T-helper 17 cell (primary cell): Measurements from ENCODE around the gene B3GALT2. TPM values are rescaled to one million over a fixed set of nuclear protein-coding genes. Genes with fewer than 3 reads are reported as not detected.

Experiments
- ATAC-seq: fragments of 150-1000 bp; cut with Tn5 transposase; 2 replicates; pipeline ENCODE4 v1.10.0; 2021; ENCODE audit warnings: mild to moderate bottlenecking, moderate library complexity
- DNase-seq, 3 donors: peaks; one replicate each; pipeline versions ENCODE4 v3.0.0 to v3.0.0-alpha.2; 2020 to 2021
- H3K9me3 ChIP-seq: one replicate; pipeline ENCODE4 v1.7.0; 2013; ENCODE audit warnings: low read length, mild to moderate bottlenecking; ENCODE audit not compliant: control insufficient read depth, poor library complexity, severe bottlenecking
- H3K27ac Mint-ChIP-seq: one replicate; pipeline ENCODE4 v1.8.0; 2022; ENCODE audit warnings: mild to moderate bottlenecking, moderate library complexity, mixed read lengths
- H3K27me3 Mint-ChIP-seq: one replicate; pipeline ENCODE4 v1.8.0; 2022; ENCODE audit warnings: mixed read lengths
- H3K36me3 Mint-ChIP-seq: one replicate; pipeline ENCODE4 v1.8.0; 2022; ENCODE audit warnings: low read depth, mixed read lengths
- H3K4me1 Mint-ChIP-seq: one replicate; pipeline ENCODE4 v1.8.0; 2022; ENCODE audit warnings: mild to moderate bottlenecking, mixed read lengths
- H3K4me3 Mint-ChIP-seq: one replicate; pipeline ENCODE4 v1.8.0; 2022; ENCODE audit warnings: mild to moderate bottlenecking, moderate library complexity, mixed read lengths
- total RNA-seq, 4 donors: library from RNA in 2 of 4; stranded (reverse) in 2 of 4; gene quantifications; one replicate each; pipeline ENCODE4 v1.2.3 and lab custom pipeline; 2022 to 2026

B3GALT2 gene
- total RNA-seq, 2 donors from 2014 or later, result 3.3 to 6.0 TPM

- H3K27me3 Mint-ChIP-seq, result no peaks in the 10 kb centered on the region
- DNase-seq, result no peak
- peaks cover 10% of the 10 kb centered on the region for H3K4me1 Mint-ChIP-seq
- peaks cover 5% of the 10 kb centered on the region for H3K36me3 Mint-ChIP-seq
- H3K27ac Mint-ChIP-seq, result peak overlapping the region; percentile 3
- peaks cover 13% of the 10 kb centered on the region for H3K9me3 ChIP-seq
- ATAC-seq, result no peak
- no peak overlapping the region for H3K4me3 Mint-ChIP-seq
These were observed 10.3 kb downstream of the B3GALT2 start for GRCh38 chr1:193176113-193176512.

DNA sequence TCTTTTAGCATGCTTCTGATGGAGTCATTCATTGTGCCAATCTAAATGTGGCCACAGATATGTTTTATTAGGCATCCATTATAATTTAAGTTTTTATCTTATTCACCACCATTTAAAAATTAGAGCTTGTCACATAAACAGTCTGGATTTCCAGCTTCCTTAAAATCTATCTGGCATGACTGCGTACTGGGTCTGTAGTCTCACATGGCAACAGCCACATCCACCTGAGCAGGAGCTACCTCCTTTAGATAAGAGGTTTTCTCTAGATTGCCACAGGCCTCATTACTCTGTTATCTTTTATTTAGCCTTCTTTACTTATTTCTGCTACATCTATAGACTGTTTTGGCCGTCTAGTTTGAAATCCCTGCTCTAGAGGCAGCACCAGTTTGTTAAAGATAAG is 29.1 kb downstream of the B3GALT2 start:
- Mint-ChIP-seq H3K36me3 (peaks cover 13% of the 10 kb centered on the region), H3K4me3 (no peak overlapping the region), H3K27ac (peak overlapping the region; percentile 61), H3K4me1 (peaks cover 17% of the 10 kb centered on the region), H3K27me3 (no peaks in the 10 kb centered on the region)
- ATAC-seq, result no peak
- no peaks in the 10 kb centered on the region for H3K9me3 ChIP-seq
- DNase-seq, result no peak

GRCh38 chr1:193156822-193157142 is 29.6 kb downstream of the B3GALT2 start:
- Mint-ChIP-seq H3K27me3 (no peaks in the 10 kb centered on the region), H3K36me3 (peaks cover 13% of the 10 kb centered on the region), H3K4me1 (peaks cover 17% of the 10 kb centered on the region), H3K27ac (peak overlapping the region; percentile 61), H3K4me3 (no peak overlapping the region)
- no peaks in the 10 kb centered on the region for H3K9me3 ChIP-seq
- DNase-seq (no peak), ATAC-seq (no peak)

GRCh38 chr1:193156117-193156821 is 30.1 kb downstream of the B3GALT2 start:
- Mint-ChIP-seq H3K27ac (peak overlapping the region; percentile 61), H3K4me1 (peaks cover 17% of the 10 kb centered on the region), H3K4me3 (no peak overlapping the region), H3K27me3 (no peaks in the 10 kb centered on the region), H3K36me3 (peaks cover 13% of the 10 kb centered on the region)
- DNase-seq (no peak), ATAC-seq (no peak)
- no peaks in the 10 kb centered on the region for H3K9me3 ChIP-seq

GRCh38 chr1:193144999-193145398 is 41.4 kb downstream of the B3GALT2 start:
- DNase-seq (no peak), ATAC-seq (no peak)
- H3K9me3 ChIP-seq, result no peaks in the 10 kb centered on the region
- Mint-ChIP-seq H3K27me3 (no peaks in the 10 kb centered on the region), H3K4me3 (no peak overlapping the region), H3K36me3 (peaks cover 10% of the 10 kb centered on the region), H3K4me1 (peaks cover 15% of the 10 kb centered on the region), H3K27ac (no peak overlapping the region)

GRCh38 chr1:193144361-193144938 is 42.0 kb downstream of the B3GALT2 start:
- Mint-ChIP-seq H3K27ac (no peak overlapping the region), H3K36me3 (peaks cover 12% of the 10 kb centered on the region), H3K27me3 (no peaks in the 10 kb centered on the region), H3K4me3 (no peak overlapping the region), H3K4me1 (peaks cover 21% of the 10 kb centered on the region)
- no peaks in the 10 kb centered on the region for H3K9me3 ChIP-seq
- DNase-seq (no peak), ATAC-seq (no peak)

GRCh38 chr1:193143285-193143684 is 43.1 kb downstream of the B3GALT2 start:
- no peak for DNase-seq
- no peak overlapping the region for H3K27ac Mint-ChIP-seq
- H3K27me3 Mint-ChIP-seq, result no peaks in the 10 kb centered on the region
- no peaks in the 10 kb centered on the region for H3K9me3 ChIP-seq
- H3K36me3 Mint-ChIP-seq, result peaks cover 14% of the 10 kb centered on the region
- no peak for ATAC-seq
- H3K4me3 Mint-ChIP-seq, result no peak overlapping the region
- peaks cover 23% of the 10 kb centered on the region for H3K4me1 Mint-ChIP-seq

GRCh38 chr1:193142409-193142808 is 44.0 kb downstream of the B3GALT2 start:
- Mint-ChIP-seq H3K4me1 (peaks cover 25% of the 10 kb centered on the region), H3K4me3 (no peak overlapping the region), H3K36me3 (peaks cover 16% of the 10 kb centered on the region), H3K27ac (peak overlapping the region; percentile 75), H3K27me3 (no peaks in the 10 kb centered on the region)
- peaks cover 2% of the 10 kb centered on the region for H3K9me3 ChIP-seq
- ATAC-seq (no peak), DNase-seq (no peak)

DNA sequence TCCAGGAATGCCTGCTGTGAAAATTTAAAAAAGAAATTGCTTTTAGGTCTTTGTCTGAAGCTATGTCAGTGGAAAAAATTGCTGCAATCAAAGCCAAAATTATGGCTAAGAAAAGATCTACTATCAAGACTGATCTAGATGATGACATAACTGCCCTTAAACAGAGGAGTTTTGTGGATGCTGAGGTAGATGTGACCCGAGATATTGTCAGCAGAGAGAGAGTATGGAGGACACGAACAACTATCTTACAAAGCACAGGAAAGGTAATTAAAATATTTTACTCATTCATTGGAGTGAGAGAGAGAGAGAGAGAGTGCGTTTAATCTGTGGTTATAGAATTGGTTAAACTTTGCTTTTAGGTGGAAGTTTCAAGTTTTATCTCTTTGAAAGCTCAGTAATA is 44.6 kb downstream of the B3GALT2 start:
- Mint-ChIP-seq H3K27me3 (no peaks in the 10 kb centered on the region), H3K4me3 (no peak overlapping the region), H3K4me1 (peaks cover 25% of the 10 kb centered on the region), H3K27ac (peak overlapping the region; percentile 75), H3K36me3 (peaks cover 16% of the 10 kb centered on the region)
- peaks cover 2% of the 10 kb centered on the region for H3K9me3 ChIP-seq
- DNase-seq, result no peak
- ATAC-seq, result peak; percentile 92

GRCh38 chr1:193140254-193140653 is 46.2 kb downstream of the B3GALT2 start:
- no peak for DNase-seq
- Mint-ChIP-seq H3K27ac (no peak overlapping the region), H3K4me3 (no peak overlapping the region), H3K36me3 (peaks cover 13% of the 10 kb centered on the region), H3K27me3 (no peaks in the 10 kb centered on the region), H3K4me1 (peaks cover 25% of the 10 kb centered on the region)
- H3K9me3 ChIP-seq, result peaks cover 2% of the 10 kb centered on the region
- no peak for ATAC-seq

- no peak overlapping the region for H3K4me3 Mint-ChIP-seq
- no peaks in the 10 kb centered on the region for H3K27me3 Mint-ChIP-seq
- H3K4me1 Mint-ChIP-seq, result peaks cover 29% of the 10 kb centered on the region
- DNase-seq (no peak), ATAC-seq (no peak)
- peaks cover 15% of the 10 kb centered on the region for H3K36me3 Mint-ChIP-seq
- no peaks in the 10 kb centered on the region for H3K9me3 ChIP-seq
- no peak overlapping the region for H3K27ac Mint-ChIP-seq
These were observed 55.0 kb downstream of the B3GALT2 start for GRCh38 chr1:193131266-193131860.
